SH-SY5Y (cell line): ENCODE data around the gene BAG3.

Source experiments
- GATA2 ChIP-seq: IDR thresholded peaks from 2 replicates; pipeline ENCODE4 v1.6.1; 2011; ENCODE audit warnings: mild to moderate bottlenecking, low read depth, low read length
- GATA3 ChIP-seq: IDR thresholded peaks from 2 replicates; pipeline ENCODE4 v1.6.1; 2011; ENCODE audit warnings: low read depth, mild to moderate bottlenecking, low read length, moderate library complexity

DNA sequence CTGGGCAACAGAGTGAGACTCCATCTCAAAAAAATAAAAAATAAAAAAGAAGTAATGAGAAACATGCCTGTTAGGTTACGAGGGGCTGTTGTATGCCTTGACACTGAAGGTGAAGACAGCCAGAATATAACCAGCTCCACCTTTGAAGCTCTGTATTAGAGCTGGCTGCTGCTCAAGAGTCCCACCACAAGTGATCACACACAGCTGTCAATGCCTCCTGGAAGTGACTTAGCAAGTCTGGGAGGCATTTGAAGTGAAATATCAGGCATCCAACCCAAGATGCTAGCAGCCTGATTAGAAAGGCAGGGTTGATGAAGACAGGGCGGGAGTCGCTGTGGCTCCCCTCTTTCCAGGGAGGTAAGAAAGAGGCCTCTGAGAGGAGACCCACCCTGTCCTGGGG is 40.5 kb downstream of the BAG3 start:
- TF ChIP-seq GATA2 (no peak), GATA3 (no peak)
